ENCODE measurements around the gene ATP6V0B.

The ATP6V0B gene

DNA sequence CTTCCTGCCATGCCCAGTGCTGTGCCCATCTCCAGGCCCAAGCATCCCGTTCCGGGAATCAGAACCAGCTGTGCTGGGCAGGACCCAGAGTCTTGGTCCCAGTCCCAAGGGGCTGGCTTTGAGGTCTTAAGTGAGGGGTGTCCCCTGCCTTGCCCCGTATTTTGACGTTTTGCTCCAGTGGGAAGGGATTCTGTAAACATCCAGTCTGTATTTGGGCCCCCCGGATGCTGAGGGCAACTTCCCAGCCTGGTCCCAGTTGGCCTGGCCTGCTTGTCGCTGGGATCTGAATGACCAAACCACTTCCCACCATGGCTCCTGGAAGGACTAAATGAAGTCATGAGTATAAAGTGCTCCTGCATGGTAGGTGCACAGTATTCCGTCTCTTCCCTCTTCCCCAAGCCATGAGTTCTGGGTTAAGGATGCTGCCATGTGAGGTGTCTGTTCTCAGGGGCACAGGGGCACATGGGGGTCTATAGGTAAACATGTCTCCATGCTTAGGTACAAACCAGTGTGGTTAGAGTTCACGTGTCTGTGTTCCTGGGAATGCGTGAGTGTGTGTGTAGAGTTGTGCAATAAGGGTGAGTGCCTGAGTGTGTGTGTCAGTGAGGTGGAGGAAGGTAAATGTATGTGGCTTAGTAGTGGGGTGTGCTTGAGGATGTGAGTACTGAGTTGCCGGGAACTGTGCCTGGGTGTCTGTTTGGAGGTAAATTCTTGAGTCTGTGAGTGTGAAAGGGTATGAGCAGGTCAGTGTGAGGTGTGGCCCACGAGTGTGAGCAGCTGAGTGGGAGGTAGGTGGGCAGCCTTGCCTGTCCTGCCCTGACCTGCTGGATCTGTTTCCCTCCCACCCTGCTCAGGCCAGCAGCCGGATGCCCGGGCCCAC, 5.7 kb downstream of the ATP6V0B start:
- Histone ChIP-seq H3K36me3 (ENCODE audit: control insufficient read depth in 1 of 2, insufficient read depth in 2 of 2, low read length in 2 of 2) (peaks cover 11 to 17% of the 10 kb centered on the region in 2 donors), H3K27ac (ENCODE audit: low read length) (no peak overlapping the region)

DNA sequence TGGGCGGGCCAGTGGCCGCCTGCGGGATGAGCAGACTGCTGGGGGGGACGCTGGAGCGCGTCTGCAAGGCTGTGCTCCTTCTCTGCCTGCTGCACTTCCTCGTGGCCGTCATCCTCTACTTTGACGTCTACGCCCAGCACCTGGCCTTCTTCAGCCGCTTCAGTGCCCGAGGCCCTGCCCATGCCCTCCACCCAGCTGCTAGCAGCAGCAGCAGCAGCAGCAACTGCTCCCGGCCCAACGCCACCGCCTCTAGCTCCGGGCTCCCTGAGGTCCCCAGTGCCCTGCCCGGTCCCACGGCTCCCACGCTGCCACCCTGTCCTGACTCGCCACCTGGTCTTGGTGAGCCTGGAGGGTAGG, 6.4 kb downstream of the ATP6V0B start:
- no peaks in the 10 kb centered on the region for H3K9me3 ChIP-seq (ENCODE audit: control insufficient read depth in 1 of 2, low read length in 2 of 2)
- no peak overlapping the region for H3K4me3 ChIP-seq (ENCODE audit: low read depth in 1 of 2, low read length in 2 of 2)
- H3K36me3 ChIP-seq (ENCODE audit: control insufficient read depth in 1 of 2, insufficient read depth in 2 of 2, low read length in 2 of 2): peaks cover 17% of the 10 kb centered on the region in 2 donors
- H3K27me3 ChIP-seq (ENCODE audit: low read depth, low read length): no peaks in the 10 kb centered on the region
- H3K4me1 ChIP-seq (ENCODE audit: control insufficient read depth in 1 of 2, insufficient read depth in 2 of 2, low read length in 2 of 2): peaks cover 8 to 28% of the 10 kb centered on the region in 2 donors
- no peak overlapping the region for H3K27ac ChIP-seq (ENCODE audit: low read length)

More for the DNA sequence above, 5.7 kb downstream of the ATP6V0B start:
- Histone ChIP-seq H3K4me1 (ENCODE audit: control insufficient read depth in 1 of 2, insufficient read depth in 2 of 2, low read length in 2 of 2) (peaks cover 8 to 34% of the 10 kb centered on the region in 2 donors), H3K27me3 (ENCODE audit: low read depth, low read length) (no peaks in the 10 kb centered on the region), H3K9me3 (ENCODE audit: control insufficient read depth in 1 of 2, low read length in 2 of 2) (no peaks in the 10 kb centered on the region), H3K4me3 (ENCODE audit: low read depth in 1 of 2, low read length in 2 of 2) (peak overlapping the region; percentile 55 to 70)

DNA sequence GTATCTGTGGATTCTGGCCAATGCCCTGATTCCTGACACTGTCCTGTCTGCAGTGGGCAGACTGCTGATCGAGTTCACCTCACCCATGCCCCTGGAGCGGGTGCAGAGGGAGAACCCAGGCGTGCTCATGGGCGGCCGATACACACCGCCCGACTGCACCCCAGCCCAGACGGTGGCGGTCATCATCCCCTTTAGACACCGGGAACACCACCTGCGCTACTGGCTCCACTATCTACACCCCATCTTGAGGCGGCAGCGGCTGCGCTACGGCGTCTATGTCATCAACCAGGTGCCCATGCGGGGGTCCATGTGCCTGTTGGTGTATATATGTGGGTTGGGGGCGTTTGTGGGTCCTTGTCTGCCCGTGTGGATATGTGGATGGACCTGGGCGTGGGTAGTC, 6.9 kb downstream of the ATP6V0B start:
- Histone ChIP-seq H3K27ac (ENCODE audit: low read length) (no peak overlapping the region), H3K36me3 (ENCODE audit: control insufficient read depth in 1 of 2, insufficient read depth in 2 of 2, low read length in 2 of 2) (peaks cover 11 to 15% of the 10 kb centered on the region in 2 donors), H3K4me1 (ENCODE audit: control insufficient read depth in 1 of 2, insufficient read depth in 2 of 2, low read length in 2 of 2) (peaks cover 8 to 23% of the 10 kb centered on the region in 2 donors), H3K9me3 (ENCODE audit: control insufficient read depth in 1 of 2, low read length in 2 of 2) (no peaks in the 10 kb centered on the region), H3K4me3 (ENCODE audit: low read depth in 1 of 2, low read length in 2 of 2) (no peak overlapping the region), H3K27me3 (ENCODE audit: low read depth, low read length) (no peaks in the 10 kb centered on the region)

DNA sequence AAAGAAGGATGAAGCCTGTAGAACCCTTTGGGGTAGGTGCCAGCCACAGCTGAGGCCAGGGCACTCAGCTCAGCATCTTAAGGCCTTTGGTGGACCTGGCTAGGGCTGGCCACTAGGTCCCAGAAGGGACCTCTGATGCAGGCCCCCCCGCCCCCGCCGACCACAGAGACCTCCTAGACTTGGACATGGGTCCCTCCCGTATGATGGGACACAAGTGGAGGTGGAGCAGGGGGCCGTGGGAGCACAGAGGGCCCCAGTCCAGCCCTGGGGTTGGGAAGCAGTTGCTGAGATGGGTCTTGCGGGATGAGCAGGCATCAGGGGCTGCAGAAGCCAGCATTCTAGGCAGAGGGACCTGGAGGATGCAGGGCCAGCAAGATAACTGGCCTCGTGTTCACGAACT, 7.5 kb downstream of the ATP6V0B start:
- Histone ChIP-seq H3K4me3 (ENCODE audit: low read depth in 1 of 2, low read length in 2 of 2) (no peak overlapping the region), H3K27me3 (ENCODE audit: low read depth, low read length) (no peaks in the 10 kb centered on the region), H3K4me1 (ENCODE audit: control insufficient read depth in 1 of 2, insufficient read depth in 2 of 2, low read length in 2 of 2) (peaks cover 8 to 17% of the 10 kb centered on the region in 2 donors), H3K36me3 (ENCODE audit: control insufficient read depth in 1 of 2, insufficient read depth in 2 of 2, low read length in 2 of 2) (peaks cover 6 to 9% of the 10 kb centered on the region in 2 donors), H3K9me3 (ENCODE audit: control insufficient read depth in 1 of 2, low read length in 2 of 2) (no peaks in the 10 kb centered on the region), H3K27ac (ENCODE audit: low read length) (no peak overlapping the region)

DNA sequence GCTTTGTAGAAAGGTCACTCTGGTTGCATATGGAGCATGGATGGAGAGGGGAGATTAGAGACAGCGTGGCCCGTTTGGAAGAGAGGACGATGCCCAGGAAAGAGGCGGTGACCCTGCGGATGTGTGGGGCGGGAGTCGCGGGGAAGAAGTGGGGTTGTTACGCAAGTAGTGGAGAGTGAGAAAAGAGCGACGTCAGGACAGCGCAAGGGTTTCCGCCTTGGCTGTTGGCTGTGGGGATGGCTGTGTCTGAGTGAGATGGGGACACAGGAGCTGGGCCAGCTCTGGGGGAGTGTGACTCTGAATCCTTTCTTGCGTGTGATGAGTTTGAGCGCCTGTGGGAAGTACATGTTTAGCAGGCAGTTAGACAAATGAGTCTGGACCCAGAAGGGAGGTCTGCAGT, 8.0 kb downstream of the ATP6V0B start:
- H3K36me3 ChIP-seq (ENCODE audit: control insufficient read depth in 1 of 2, insufficient read depth in 2 of 2, low read length in 2 of 2): peaks cover under 1 to 9% of the 10 kb centered on the region in 2 donors
- H3K27ac ChIP-seq (ENCODE audit: low read length): no peak overlapping the region

DNA sequence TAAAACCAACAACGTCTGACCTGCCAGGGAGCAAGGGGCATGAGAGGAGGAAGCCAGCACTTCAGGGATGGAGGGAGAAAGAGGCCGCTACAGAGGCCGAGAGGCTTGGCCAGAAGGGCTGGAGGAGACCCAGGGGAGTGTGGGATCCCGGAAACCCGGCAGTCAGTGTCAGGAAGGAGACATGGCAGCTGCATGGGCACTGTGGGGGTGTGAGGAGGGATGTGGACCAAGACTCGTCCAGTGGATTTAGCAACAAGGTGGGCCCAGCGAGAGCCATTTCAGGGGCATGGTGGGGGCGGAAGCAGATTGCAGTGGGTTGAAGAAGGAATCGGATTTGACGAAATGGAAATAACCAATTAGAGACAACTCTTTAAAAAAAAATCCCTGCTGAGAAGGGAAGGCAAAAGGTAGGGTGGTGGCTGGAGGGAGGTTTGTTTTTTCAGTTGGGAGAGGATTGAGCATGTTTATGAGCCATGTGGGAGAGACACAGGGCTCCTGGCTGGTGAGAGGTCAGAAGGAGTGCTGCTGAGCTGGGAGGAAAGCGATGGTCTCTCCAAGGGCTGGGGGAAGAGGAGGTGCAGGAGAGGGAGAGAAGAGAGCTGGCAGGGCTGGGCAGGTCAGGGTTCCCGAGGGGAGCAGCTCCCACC, 8.6 kb downstream of the ATP6V0B start:
- no peaks in the 10 kb centered on the region for H3K9me3 ChIP-seq (ENCODE audit: control insufficient read depth in 1 of 2, low read length in 2 of 2)
- peaks cover 8 to 9% of the 10 kb centered on the region in 2 donors for H3K4me1 ChIP-seq (ENCODE audit: control insufficient read depth in 1 of 2, insufficient read depth in 2 of 2, low read length in 2 of 2)
- no peak overlapping the region for H3K4me3 ChIP-seq (ENCODE audit: low read depth in 1 of 2, low read length in 2 of 2)
- peaks cover 0 to 9% of the 10 kb centered on the region in 2 donors for H3K36me3 ChIP-seq (ENCODE audit: control insufficient read depth in 1 of 2, insufficient read depth in 2 of 2, low read length in 2 of 2)
- no peaks in the 10 kb centered on the region for H3K27me3 ChIP-seq (ENCODE audit: low read depth, low read length)
- H3K27ac ChIP-seq (ENCODE audit: low read length): no peak overlapping the region

More for the DNA sequence above, 8.0 kb downstream of the ATP6V0B start:
- Histone ChIP-seq H3K4me3 (ENCODE audit: low read depth in 1 of 2, low read length in 2 of 2) (no peak overlapping the region), H3K27me3 (ENCODE audit: low read depth, low read length) (no peaks in the 10 kb centered on the region), H3K9me3 (ENCODE audit: control insufficient read depth in 1 of 2, low read length in 2 of 2) (no peaks in the 10 kb centered on the region), H3K4me1 (ENCODE audit: control insufficient read depth in 1 of 2, insufficient read depth in 2 of 2, low read length in 2 of 2) (peaks cover 8 to 13% of the 10 kb centered on the region in 2 donors)

DNA sequence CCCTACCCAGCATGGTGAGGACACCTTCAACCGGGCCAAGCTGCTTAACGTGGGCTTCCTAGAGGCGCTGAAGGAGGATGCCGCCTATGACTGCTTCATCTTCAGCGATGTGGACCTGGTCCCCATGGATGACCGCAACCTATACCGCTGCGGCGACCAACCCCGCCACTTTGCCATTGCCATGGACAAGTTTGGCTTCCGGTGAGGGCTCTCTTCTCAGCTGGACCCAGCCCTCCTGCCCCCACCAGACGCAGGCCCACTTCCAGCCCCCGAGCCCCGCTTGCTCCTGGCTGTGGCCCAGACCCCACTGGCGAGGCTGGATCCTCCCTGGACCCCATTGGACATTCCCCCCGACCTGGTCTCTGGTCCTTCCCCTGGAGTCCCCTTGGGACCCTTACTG, 10.1 kb downstream of the ATP6V0B start:
- no peak overlapping the region for H3K4me3 ChIP-seq (ENCODE audit: low read depth in 1 of 2, low read length in 2 of 2)
- H3K4me1 ChIP-seq (ENCODE audit: control insufficient read depth in 1 of 2, insufficient read depth in 2 of 2, low read length in 2 of 2): peaks cover 4 to 8% of the 10 kb centered on the region in 2 donors
- H3K27me3 ChIP-seq (ENCODE audit: low read depth, low read length): no peaks in the 10 kb centered on the region
- no peaks in the 10 kb centered on the region for H3K9me3 ChIP-seq (ENCODE audit: control insufficient read depth in 1 of 2, low read length in 2 of 2)
- H3K36me3 ChIP-seq (ENCODE audit: control insufficient read depth in 1 of 2, insufficient read depth in 2 of 2, low read length in 2 of 2): peaks cover 0 to 9% of the 10 kb centered on the region in 2 donors
- H3K27ac ChIP-seq (ENCODE audit: low read length): no peak overlapping the region

DNA sequence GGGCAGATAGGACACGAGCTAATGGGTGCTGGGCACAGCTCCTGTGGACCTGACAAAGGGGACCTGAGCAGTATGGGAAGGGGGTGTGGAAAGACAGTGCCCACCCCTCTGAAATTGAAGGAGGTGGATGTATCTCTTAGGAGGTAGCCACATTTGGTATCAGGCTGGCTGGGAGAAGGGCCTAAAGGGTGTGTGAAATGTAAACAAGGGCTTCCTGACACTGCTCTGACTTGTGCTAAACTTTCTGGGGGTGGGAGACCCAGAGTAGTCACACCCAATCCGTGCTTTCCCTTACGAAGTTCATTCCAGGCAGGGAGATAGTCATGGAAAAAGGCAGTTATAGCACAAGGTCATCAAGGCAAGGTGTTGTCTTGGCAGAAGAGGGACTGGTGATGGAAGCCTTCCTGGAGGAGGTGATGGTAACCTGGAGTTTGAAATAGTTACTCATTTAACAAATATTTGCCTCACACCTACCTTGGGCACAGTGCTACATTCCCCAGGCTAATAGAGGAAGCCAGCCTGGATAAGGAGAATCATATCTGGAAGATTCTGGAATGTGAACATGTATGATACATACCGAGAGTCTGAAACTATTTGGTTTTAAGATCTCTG, 11.3 kb downstream of the ATP6V0B start:
- H3K4me3 ChIP-seq (ENCODE audit: low read depth in 1 of 2, low read length in 2 of 2): no peak overlapping the region
- peaks cover 0 to 6% of the 10 kb centered on the region in 2 donors for H3K4me1 ChIP-seq (ENCODE audit: control insufficient read depth in 1 of 2, insufficient read depth in 2 of 2, low read length in 2 of 2)
- H3K9me3 ChIP-seq (ENCODE audit: control insufficient read depth in 1 of 2, low read length in 2 of 2): no peaks in the 10 kb centered on the region
- no peaks in the 10 kb centered on the region for H3K27me3 ChIP-seq (ENCODE audit: low read depth, low read length)
- H3K27ac ChIP-seq (ENCODE audit: low read length): no peak overlapping the region
- peaks cover 0 to 9% of the 10 kb centered on the region in 2 donors for H3K36me3 ChIP-seq (ENCODE audit: control insufficient read depth in 1 of 2, insufficient read depth in 2 of 2, low read length in 2 of 2)

DNA sequence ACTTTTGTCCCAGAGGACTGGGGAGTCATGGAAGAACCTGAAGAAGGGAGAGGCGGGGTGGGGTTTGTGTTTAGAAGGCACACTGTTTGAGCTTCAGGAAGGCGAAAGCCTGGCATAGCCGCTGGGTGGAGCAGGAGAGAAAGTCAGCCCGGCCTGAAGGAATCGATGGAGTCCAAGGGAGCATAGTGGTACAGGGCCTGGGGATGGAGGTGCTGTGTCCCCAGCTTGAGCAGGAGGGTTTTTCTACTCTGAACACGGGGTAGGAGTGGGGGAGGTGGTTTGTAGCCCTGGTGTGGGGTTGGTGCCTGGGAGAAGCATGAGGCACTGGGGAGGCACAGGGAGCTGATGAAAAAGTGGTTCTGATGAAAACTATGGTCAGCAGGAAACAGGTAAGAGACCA, 12.0 kb downstream of the ATP6V0B start:
- H3K9me3 ChIP-seq (ENCODE audit: control insufficient read depth in 1 of 2, low read length in 2 of 2): no peaks in the 10 kb centered on the region
- peaks cover 0 to 8% of the 10 kb centered on the region in 2 donors for H3K4me1 ChIP-seq (ENCODE audit: control insufficient read depth in 1 of 2, insufficient read depth in 2 of 2, low read length in 2 of 2)
- peaks cover 0 to 9% of the 10 kb centered on the region in 2 donors for H3K36me3 ChIP-seq (ENCODE audit: control insufficient read depth in 1 of 2, insufficient read depth in 2 of 2, low read length in 2 of 2)
- H3K27ac ChIP-seq (ENCODE audit: low read length): no peak overlapping the region
- H3K4me3 ChIP-seq (ENCODE audit: low read depth in 1 of 2, low read length in 2 of 2): no peak overlapping the region
- H3K27me3 ChIP-seq (ENCODE audit: low read depth, low read length): no peaks in the 10 kb centered on the region

DNA sequence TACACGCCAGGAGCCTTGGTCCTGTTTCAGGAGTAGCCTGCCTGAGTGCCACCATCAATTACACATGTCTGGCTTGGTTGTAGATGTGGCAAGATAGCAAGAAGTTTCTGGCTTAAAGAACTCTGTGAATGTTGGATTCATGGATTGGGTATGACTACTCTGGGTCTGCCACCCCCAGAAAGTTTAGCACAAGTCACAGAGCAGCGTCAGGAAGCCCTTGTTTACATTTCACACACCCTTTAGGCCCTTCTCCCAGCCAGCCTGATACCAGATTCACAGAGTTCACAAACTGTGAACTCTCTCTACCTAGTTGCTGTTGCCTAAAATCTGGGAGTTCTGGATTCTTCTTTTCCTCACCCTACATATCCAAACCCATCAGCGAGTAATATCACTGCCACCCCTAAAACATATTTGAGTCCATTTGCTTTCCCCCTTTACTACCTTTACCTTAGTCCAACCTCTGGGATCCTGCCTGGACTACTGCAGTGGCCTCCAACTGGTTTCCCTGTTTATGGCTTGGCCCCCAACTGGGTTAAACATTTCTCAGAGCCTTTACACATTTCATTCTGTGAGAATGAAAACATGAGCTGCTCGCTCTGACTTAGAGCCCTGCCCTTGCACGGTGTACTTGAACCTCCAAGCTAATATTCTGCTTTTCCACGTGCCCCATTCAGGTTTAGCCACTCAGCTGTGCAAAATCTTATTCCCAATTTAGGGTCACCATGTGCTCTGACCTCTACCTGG, 12.6 kb downstream of the ATP6V0B start:
- Histone ChIP-seq H3K27ac (ENCODE audit: low read length) (no peak overlapping the region), H3K4me3 (ENCODE audit: low read depth in 1 of 2, low read length in 2 of 2) (no peak overlapping the region), H3K9me3 (ENCODE audit: control insufficient read depth in 1 of 2, low read length in 2 of 2) (no peaks in the 10 kb centered on the region), H3K36me3 (ENCODE audit: control insufficient read depth in 1 of 2, insufficient read depth in 2 of 2, low read length in 2 of 2) (peaks cover 0 to 9% of the 10 kb centered on the region in 2 donors), H3K4me1 (ENCODE audit: control insufficient read depth in 1 of 2, insufficient read depth in 2 of 2, low read length in 2 of 2) (peaks cover 0 to 8% of the 10 kb centered on the region in 2 donors), H3K27me3 (ENCODE audit: low read depth, low read length) (no peaks in the 10 kb centered on the region)

Measured in muscle layer of duodenum (tissue), 2 donors.